Left renal pelvis (tissue), 4 donors: ENCODE results near the gene HIRIP3. TPM values are rescaled to one million over a fixed set of nuclear protein-coding genes. Genes with fewer than 3 reads are reported as not detected.
"Not testable (repeated sequence)": the region's sequence is repeated elsewhere in the genome, so short reads cannot be mapped to it uniquely, and the experiment has no call there.

Experiments
- DNase-seq, 4 donors: peaks; one replicate each; pipeline ENCODE4 v3.0.0-alpha.2; 2013; ENCODE audit warnings: low read depth in 4 of 4, low spot score in 3 of 4
- polyA plus RNA-seq, 4 donors: library from polyadenylated mRNA; unstranded; fragments of 120-200 nt; gene quantifications; one replicate each; pipeline ENCODE4 v1.2.1, GENCODE V29; 2013; ENCODE audit not compliant: insufficient read length in 4 of 4

The HIRIP3 gene, protein sequence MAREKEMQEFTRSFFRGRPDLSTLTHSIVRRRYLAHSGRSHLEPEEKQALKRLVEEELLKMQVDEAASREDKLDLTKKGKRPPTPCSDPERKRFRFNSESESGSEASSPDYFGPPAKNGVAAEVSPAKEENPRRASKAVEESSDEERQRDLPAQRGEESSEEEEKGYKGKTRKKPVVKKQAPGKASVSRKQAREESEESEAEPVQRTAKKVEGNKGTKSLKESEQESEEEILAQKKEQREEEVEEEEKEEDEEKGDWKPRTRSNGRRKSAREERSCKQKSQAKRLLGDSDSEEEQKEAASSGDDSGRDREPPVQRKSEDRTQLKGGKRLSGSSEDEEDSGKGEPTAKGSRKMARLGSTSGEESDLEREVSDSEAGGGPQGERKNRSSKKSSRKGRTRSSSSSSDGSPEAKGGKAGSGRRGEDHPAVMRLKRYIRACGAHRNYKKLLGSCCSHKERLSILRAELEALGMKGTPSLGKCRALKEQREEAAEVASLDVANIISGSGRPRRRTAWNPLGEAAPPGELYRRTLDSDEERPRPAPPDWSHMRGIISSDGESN
- polyA plus RNA-seq, result 10 to 100 TPM; 12.3 to 21.6 (median 15.9) TPM

DNA sequence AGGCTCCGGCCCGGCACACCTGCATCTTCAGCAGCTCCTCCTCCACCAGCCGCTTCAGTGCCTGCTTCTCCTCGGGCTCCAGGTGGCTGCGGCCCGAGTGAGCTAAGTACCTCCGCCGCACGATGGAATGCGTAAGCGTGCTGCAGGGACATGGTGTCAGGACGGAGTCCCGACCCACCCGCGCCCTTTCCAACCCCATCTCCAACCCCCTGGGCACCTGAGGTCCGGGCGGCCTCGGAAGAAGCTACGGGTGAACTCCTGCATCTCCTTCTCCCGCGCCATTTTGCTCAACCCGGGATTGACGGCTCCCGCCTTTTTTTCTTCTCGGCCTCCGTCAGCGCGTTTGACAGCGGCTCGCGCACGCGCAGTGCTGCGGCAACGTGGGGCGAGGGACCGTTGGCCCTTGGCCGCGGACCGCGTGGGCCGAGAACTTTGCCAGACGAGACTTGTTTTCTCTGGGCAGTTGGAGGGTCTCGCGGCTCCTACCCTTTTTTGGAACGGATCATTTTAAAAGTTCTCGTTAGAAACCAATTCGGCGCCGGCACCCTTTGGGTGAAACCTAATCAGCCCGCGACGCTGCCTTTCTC lies at the start of gene HIRIP3:
TSS of gene HIRIP3 (minus strand) at position 294 of the 587 bp plus-strand sequence. CDS start at position 282, 12 bp downstream.
- peak in 3 of 4 donors; percentile 58 to 69 (median 63) for DNase-seq

DNA sequence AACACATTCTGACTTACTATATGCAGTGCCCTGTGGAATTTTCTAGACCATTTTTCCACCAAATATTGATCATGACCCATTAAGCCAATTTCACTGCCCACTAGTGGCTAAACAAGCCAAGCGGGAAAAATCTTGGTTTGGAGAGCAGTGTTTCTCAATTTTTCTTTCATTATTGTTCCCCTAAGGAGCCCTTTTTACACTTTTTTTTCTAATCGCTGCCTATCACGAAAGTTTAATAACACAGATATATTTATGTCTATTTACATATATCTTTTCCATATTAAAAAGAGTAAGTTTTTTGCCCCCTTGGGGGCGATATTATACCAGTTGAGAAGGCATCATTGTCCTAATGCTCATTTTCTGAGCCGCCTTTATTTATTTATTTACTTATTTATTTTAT lies 46.4 kb upstream of the HIRIP3 start:
- DNase-seq, result no peak

DNA sequence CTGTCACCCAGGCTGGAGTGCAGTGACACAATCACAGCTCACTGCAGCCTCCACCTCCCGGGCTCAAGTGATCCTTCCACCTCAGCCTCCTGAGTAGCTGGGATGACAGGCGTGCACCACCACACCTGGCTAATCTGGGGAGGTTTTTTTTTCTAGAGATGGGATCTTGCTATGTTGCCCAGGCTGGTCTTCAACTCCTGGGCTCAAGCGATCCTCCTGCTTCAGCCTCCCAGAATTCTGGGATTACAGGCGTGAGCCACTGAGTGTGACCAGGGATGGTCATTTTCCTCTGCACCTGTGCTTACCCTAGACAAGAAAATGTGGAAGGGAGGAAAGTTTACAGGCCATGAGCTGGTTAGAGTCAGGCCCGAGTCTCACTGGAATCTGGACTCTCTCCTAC lies 45.3 kb upstream of the HIRIP3 start:
- DNase-seq, result not testable (repeated sequence)

DNA sequence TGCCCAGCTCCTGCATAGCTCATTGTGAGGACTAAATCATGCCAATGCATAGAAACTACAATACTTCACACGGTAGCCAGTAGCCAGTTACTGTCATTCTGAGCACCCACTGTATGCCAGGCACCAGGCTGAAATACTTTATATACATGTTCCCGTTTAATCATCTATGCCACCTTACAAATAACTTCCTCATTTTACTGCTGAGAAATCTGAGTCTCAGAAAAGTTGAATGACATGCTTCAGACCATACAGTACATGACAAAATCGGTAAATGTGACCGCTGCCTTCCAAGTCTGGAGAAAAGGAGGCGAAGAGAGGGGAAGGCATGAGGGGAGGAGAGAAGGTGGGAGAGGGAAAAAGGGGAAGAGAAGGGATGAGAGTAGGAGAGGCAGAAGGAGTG lies 44.8 kb upstream of the HIRIP3 start:
- no peak for DNase-seq

DNA sequence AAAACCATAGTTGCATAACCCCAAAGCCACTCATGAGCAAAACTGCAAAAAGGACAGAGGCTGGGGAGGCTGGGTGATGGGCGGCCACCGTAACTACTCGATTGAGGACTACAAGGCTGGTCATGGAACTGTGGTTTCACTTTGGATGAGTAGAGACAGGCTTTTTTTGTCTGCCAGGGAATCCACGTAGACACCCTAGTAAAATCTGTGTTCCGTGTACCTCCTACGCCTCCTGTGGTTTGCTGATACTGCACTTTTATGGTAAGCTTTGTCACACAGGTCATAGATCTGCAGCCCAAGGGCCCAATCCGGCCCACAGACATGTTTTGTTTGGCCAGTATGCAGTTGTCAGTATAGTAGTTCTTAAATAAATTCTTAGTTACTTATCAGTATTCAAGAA lies 37.9 kb upstream of the HIRIP3 start:
- no peak for DNase-seq

DNA sequence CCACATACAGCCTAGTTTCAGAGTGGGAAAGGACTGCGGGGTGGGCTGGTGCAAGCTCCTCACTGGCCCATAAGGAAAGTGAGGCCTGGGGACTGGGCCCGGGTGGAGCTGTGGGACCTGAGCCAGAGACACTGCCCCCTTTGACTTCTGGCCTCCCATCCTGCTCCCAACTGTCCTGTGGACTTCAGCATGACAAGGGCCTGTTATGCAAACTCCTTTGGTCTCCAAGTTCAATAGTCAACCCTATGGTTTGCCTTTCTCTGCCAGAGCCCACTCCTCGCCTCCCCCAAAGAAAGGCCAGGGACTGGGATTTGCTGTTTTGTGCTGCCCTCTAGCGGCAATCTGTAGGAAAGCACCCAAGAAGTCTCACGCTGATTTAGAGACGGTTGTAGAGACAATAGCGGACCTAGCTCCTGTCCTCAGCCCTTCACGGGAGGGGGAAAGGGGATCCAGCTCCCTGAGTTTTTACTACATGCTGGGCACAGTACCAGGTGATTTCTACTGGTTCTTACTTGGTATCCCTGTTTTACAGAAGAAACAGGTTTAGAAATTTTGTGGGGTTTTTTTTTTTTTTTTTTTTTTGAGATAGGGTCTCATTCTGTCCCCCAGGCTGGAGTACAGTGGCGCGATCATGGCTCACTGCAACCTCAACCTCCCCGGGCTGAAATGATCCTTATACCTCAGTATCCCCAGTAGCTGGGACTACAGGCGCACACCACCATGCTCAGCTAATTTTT lies 36.8 kb upstream of the HIRIP3 start:
- DNase-seq, result peak in 3 of 4 donors; percentile 51 to 74 (median 59)

DNA sequence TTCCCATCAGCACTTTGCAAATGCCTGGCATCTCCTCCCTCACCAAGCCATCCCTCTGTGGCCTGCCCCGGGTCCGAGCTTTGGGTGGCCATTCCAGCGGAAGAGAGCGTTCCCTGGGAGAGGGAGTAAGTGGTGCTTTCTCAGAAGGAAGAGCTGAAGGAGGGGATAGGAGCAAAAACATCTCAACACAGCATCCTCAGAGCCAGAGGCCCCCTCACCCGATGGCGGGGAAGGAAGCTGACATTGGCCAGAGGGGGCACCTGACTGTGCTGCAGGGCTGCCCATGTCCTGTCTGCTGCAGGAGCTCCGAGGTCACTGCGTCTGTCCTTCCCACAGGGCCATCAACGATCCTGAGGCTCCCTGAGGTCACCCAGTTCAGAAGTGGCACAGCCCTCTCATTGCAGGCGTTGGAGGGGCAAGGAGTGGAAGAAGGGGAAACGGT lies 36.1 kb upstream of the HIRIP3 start:
- no peak for DNase-seq

DNA sequence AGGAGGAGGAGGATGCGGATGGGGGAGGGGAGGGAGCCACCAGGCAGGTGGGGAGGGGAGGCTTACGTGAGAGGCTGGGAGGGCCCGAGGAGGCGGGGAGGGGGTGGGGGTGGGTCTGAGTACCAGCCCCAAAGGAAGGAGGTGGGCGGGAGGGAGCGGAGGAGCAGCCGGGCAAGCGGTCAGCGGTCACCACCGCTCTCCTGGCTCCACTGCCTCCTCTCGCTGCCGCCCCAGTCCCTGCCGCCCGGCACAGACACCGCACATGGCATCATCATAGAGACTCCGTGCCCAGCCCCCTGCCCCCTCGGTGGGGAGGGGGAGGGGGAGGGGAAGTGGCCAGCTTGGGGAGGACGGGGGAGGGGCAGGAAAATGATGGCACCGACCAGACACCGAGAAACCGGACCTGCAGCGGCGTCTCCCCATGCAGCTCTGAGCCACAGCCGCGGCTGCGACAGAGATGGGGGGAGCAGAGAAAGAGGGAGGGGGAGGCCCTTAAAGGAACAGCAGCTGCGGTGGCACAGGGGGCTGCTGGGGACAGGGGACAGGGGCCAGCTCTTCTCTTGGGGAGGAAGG lies 35.5 kb upstream of the HIRIP3 start, which contains the start of gene TLCD3B:
TSS of gene TLCD3B (minus strand) at position 431 of the 573 bp plus-strand sequence. CDS start 744 bp downstream, outside the sequence.
- no peak for DNase-seq

DNA sequence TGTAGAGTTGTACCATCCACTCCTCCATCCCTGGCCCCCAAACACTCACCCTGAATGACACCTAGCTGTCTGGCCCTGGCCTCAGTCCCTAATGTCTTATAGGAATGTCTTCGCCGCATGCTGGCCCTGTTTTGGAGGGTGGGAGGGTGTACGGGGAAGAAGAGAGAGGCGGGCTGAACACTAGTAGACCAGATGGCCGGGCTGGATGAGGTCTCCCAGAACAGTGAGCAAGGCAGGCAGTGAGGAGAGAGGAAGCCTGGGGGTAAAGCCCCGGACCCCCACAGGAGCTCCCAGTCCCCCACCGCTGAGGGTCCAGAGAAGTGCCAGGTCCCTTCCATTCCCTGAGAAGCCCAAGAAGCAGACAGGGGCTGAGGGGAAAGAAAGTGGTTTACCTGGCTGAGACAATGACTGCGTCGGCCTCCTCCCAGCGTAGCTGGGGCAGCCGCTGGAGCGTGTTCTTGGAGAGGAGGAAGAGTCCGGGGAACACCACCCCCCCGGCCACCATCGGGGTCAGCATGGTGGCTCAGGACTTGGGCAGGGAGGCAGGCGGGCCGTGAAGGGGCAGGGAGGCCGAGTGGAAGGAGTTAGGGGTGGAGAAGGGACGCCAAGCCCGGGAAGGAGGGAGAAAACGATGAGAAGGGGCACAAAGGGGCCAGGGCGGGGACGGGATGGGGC lies 34.7 kb upstream of the HIRIP3 start:
- DNase-seq, result no peak

DNA sequence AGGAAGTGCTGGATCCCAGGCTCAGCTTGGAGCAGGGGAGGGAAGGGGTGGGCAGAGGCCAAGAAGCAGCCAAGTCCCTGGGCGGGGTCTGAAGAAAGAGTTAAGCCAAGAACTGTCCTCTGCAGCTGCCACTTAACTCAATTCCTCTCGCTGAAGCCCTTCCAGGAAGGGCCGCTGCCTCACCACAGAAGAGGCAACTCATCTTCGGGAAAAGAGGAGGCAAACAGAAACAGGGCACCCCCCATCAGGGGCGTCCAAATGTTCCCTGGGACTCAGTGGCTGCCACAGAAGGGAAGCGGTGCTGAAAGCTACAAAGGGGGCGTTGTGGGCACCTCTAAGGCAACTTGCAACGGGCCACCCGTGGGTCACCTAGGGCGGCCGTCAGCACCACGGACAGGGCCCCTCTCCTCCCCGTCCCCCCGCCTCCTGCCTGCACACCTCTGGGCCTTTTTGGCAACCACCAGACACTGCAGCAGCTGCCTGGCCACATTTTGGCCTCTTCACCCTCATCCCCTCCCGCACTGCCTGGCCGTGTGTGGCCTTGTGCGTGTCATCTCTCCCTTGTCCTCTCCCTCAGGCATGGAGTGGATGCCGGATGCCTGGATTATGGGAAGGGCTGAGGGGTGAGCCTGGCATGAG lies 33.1 kb upstream of the HIRIP3 start:
- no peak for DNase-seq

DNA sequence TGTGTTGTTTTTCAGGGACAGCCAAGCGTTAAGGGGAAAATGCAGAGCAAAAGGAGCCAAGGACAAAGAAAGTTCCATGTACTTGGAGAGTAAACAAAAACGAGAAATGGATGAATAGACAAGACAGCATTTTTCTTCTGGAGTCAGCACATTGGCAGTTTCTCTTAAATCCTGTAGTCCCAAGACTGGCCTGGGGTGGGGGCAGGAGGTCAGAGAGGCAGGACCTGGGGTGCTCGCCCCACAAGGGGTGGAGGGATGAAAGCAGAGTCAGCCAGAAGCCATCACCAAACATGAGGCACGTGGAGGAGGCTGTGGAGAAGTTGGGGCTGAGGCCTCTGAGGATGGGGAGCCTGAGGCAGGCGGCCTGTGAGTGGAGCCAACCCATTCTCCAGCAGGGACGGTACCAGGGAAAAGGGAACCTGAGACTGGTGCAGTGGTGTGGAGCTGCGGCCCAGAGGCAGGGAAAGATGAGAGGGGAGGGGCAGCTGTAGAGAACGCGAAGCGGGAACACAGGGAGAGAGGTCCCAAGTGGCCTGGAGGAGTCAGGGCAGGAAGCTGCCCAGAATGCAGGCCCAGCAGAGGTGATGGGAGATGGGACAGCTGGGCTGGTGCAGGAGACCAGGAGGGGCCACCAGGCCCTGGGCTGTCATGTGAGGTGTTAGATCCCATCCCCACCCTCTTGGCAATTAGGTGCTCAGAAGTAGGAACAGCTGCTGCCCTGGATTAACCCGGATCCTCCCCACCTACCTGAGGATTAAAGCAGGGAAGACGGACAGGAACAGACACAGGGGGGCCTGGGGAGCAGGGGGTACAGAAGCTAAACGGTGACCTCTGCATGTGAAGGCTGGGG lies 32.4 kb upstream of the HIRIP3 start:
- DNase-seq, result no peak

DNA sequence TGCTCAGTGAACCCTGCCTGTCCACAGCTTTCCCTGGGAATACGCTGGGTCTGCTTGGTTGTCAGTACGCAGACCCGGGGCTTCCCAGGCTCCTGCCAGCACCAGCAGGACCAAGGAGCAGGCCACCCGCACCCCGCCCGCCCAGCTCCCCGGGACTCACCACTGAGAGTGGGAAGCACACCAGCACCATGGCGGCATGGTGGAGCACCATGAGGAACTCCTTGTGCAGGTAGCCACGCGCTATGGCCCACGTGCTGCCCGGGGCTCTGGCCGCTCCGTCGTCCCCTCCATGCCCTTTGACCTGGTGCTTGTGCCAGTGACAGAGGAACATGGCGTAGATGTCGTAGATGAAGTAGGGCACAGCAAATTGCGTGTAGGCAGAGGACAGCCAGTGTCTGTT lies 31.0 kb upstream of the HIRIP3 start:
- DNase-seq, result no peak

DNA sequence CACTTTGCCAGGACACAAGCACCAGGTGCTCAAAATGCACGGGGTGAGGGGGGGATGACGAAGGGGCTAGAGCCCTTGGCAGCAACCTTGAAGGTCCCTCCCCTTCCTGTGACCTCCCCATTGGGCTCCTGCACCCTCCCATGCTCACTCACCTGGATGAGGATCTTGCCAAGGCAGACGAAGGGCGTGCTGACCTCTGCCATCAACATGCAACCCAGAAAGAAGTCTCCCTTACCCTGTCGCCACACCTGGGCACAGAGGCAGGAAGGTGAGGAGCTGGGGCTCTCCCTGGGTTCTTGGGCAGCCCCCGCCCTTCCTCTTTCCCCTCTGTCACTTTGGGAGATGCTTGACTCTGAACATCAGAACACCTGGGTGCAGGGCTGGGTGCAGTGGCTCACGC lies 30.2 kb upstream of the HIRIP3 start:
- DNase-seq, result no peak

DNA sequence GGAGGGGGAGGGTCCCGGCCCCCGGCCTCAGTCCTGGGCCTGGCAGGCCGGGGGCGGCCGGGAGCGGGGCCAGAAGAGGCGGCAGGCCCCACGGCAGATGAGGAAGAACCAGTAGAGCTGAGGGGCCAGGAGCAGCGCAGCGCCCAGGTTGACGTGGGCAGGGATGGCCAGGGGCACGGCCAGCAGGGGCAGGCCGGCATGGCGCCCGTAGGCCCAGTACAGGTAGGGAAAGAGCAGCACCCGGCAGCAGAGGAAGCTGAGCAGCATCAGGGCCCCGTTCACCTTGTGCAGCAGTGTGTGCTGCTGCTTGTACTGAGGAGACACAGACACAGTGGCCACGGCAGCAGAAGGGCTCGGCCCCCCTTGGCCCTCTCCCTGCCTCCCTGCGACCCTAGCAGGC lies 29.7 kb upstream of the HIRIP3 start:
- no peak for DNase-seq

DNA sequence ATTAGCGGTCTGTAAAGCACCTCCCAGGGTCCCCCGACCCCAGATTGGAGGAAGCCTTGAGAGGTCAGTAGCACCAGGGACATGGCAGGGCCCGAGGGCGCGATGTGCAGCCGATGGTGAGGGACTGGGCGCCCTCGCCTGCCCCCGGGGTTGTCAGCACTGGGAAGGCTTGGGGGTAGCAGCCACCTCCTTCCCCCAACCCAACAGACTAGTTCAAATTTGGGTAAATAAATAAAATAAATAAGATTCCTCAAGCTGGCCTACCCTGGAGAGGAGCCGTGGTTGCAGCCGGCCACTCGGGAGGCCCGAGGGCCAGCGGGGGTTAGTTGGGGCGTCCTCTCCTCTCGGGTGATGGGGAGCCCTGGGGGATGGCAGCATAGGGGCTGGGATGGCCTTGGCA lies 29.0 kb upstream of the HIRIP3 start:
- DNase-seq, result no peak

DNA sequence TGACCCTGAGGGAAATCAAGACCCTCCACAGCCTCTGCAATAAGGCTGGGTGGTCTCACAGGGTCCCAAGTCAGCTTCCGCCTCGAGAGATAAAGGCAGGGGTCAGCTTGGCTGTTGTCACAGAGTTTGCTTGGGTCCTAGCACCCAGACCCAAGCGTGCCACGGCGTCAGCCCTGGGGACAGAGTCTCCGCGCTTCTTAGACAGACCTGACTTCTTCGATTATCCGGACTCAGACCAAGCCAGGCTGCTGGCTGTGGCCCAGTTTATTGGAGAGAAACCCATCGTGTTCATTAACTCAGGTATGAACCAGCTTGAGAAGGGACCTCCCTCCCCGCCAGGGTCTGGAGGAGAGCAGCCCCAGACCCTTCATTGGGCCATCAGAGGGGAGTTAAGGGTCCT lies 28.2 kb upstream of the HIRIP3 start:
- no peak for DNase-seq

DNA sequence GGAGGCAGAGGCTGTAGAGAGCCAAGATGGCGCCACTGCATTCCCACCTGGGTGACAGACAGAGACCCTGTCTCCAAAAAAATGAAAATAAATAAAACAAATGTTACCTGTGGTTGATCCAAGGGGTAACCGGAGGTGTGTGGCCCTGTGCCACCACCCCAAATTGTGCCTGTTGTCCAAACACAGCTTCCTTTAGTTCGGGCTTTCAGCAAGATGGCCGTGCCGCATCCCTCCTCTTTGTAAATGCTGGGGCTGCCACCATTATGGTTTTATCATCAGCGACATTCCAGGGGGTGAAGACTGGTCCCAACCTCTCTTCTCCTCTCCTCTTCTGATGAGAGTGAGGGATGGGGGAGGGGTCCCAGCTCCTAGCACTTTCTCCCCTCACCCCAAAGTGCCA lies 27.5 kb upstream of the HIRIP3 start, which contains the start of gene C16orf92:
TSS of gene C16orf92 (plus strand) at position 312 of the 400 bp plus-strand sequence. CDS start 143 bp downstream, outside the sequence.
- no peak for DNase-seq

DNA sequence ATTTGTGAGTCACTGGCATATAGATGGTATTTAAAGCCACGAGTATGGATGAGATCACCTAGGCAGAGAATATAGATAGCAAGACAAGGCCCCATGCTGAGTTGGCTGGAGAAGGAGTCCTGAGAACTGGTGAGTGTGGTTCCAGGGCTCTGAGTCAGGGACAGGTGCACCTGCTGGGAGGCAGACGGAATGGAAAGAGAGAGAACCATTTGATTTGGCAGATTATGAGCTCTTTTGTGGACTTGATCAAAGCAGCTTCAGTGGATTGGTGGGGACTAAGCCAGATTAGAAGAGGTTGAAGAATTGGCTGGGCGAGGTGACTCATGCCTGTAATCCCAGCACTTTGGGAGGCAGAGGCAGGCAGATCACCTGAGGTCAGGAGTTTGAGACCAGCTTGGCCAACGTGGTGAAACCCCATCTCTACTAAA lies 23.3 kb upstream of the HIRIP3 start:
- DNase-seq, result no peak
